GM19025 (cell line): ENCODE data around the gene ZCCHC9.
"Not testable (repeated sequence)": the region's sequence is repeated elsewhere in the genome, so short reads cannot be mapped to it uniquely, and the experiment has no call there.

Experiments
- ATAC-seq: cut with Tn5 transposase; IDR thresholded peaks from one replicate; pipeline ENCODE4 v1.9.1; 2021; ENCODE audit warnings: mild to moderate bottlenecking, low read depth, moderate library complexity; ENCODE audit not compliant: unreplicated experiment

The ZCCHC9 gene, protein sequence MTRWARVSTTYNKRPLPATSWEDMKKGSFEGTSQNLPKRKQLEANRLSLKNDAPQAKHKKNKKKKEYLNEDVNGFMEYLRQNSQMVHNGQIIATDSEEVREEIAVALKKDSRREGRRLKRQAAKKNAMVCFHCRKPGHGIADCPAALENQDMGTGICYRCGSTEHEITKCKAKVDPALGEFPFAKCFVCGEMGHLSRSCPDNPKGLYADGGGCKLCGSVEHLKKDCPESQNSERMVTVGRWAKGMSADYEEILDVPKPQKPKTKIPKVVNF

DNA sequence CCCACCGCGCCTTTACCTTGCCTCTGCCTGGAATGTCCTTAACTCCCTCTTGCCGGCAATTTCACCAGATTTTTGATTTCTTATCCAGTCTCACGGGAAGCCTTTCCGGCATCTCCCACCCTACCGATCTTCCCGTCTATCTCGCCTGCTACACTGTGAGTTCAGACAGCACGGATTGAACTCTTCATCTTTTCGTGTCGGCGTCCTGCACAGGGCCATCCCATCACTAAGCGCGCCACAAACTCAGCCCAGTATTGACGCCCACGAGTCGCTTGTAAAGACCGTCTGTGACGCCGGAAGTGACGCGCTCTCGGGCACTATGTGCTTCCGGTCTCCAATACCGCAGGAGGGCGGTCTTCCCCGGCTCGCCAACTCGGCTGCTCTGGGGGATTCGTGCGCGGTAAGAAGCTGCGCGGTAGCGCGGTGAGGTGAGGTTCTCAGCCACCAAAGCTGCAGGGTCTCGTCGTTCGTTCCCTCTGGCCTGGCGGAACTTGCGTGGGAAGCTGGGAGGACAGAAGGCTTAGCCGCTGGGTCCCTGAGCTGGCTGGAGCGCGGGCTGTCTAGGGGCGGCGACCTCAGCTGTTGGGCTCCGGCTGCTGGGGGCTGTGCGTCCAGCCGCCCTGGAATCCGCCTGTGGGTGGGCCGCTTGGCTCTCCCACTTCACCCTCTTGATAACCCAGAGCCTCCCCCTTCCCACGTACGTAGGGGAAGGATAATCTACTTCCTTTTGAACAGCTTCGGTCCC lies at the start of gene ZCCHC9:
Gene ZCCHC9 (plus strand): TSS at position 317 of the 745 bp plus-strand sequence. CDS start 3,171 bp downstream, outside the sequence.
- peak; percentile 96 for ATAC-seq

GRCh38 chr5:81251922-81252321 lies 49.5 kb upstream of the ZCCHC9 start:
- no peak for ATAC-seq

GRCh38 chr5:81252904-81253303 lies 48.5 kb upstream of the ZCCHC9 start:
- ATAC-seq, result no peak

GRCh38 chr5:81253875-81254274 lies 47.5 kb upstream of the ZCCHC9 start:
- no peak for ATAC-seq

DNA sequence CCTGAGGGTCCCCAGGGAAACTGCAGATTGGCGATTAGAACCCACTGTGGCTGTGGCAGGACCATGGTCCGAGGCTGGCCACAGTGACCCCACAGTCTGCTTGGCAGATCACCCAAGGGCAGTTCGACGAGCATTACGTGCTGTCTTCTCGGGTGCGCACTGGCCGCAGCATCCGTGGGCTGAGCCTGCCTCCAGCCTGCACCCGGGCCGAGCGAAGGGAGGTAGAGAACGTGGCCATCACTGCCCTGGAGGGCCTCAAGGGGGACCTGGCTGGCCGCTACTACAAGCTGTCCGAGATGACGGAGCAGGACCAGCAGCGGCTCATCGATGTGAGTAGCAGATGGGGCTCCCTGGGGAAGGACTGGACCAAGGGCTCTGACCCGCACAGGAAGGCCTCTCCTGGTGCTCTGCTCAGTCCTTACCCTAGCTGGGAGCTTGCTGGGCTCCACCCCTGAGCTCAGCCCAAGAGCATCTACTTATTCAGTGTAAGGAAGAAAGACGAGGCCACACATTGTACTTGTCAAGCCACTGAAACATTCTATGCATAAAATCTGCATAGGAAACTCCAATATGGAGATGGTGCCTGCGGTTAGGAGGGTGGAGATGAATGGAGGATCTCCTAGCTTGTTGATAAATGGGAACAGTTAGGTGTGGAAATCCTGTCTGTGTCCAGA lies 46.4 kb upstream of the ZCCHC9 start:
- no peak for ATAC-seq

DNA sequence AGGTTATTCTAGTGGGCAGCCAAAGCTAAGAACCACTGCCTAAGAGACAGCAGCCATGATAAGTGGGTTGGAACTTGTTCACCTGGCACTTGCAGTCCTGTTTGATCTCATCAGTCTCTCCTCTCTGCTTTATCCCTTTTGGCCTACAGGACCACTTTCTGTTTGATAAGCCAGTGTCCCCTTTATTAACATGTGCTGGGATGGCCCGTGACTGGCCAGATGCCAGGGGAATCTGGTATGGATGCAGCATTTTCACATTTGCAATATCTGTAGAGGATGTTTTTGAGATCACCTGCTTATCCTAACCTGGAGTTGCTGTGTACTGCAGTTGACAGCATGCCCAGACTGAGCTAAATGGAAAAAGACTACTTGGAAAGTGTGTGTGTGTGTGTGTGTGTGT lies 44.6 kb upstream of the ZCCHC9 start:
- no peak for ATAC-seq

DNA sequence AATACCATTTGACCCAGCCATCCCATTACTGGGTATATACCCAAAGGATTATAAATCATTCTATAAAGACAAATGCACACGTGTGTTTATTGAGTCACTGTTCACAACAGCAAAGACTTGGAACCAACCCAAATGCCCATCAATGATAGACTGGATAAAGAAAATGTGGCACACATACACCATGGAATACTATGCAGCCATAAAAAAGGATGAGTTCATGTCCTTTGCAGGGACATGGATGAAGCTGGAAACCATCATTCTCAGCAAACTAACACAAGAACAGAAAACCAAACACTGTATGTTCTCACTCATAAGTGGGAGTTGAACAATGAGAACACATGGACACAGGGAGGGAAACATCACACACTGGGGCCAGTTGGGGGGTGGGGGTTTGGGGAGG lies 38.6 kb upstream of the ZCCHC9 start:
- not testable (repeated sequence) for ATAC-seq

GRCh38 chr5:81265101-81265500 lies 36.3 kb upstream of the ZCCHC9 start:
- ATAC-seq, result no peak

DNA sequence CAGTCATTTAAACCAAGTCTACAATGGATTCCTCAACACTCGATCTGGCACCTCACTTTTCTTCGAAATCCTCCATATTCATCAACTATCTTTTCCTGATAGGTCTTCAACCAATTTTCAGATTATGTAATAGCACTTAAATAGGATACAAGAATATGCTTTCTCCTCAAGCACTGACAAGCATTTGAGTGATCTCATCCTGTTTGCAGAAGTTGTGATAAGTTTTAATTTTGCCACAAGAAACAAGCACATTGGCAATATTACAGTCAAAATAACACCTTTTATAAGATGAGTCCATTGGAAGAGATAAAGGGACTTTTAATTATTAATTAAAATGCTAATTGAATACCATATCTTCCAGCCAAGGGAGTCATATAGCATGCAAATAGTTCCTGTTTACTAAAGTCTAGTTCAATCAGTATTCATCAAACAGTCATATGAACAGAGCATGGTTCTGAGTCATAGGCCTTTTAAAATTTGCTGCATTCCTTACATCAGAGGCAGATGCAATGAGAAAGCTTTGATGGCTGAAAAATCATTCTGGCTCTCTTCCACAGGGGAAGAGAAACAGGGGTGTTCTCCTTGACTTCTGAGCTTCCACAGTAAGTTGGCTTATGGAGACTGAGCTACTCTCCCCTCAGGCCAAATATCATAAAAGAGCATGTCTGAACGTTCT lies 32.7 kb upstream of the ZCCHC9 start:
- ATAC-seq, result no peak

GRCh38 chr5:81269751-81270393 lies 31.5 kb upstream of the ZCCHC9 start:
- no peak for ATAC-seq

- not testable (repeated sequence) for ATAC-seq
Measured at GRCh38 chr5:81270394-81271027, 30.9 kb upstream of the ZCCHC9 start.

DNA sequence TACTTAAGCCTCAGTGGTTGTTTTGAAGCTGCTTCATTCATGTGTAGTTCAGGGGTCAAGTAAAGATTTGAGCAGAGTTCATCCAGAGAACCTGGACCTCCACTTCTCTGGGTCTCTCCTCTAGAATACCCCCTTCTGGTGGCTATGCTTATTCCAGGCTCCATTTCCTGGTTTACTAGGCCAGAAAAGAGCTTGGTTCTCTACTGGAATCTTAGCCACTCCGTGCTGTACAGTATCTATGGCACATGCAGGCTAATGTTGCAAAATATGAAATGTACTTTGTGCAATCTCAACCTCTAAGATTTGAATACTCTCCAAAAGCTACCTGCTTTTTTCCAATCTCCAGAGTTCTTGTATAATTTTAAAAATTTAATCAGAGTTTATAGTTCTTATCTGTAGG lies 17.4 kb upstream of the ZCCHC9 start:
- ATAC-seq, result no peak

GRCh38 chr5:81286059-81286617 lies 15.2 kb upstream of the ZCCHC9 start:
- ATAC-seq, result no peak

DNA sequence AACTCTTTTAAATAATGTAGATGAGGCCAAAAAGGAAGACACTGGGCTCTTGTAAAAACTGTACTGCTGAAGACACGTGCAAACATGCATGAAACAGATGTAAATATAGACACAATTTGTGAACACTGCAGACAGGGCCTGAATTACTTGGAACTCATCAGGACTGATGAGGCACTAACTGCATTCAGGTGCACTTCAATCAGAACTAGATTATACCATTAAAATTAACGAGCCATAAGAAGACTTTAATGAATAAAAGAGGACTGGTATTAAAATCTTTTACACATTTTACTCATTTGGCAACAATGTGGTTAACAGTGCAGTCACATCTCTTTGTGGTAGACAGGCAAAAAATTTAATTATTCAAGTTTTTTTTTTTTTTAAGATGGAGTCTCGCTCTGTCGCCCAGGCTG lies 13.4 kb upstream of the ZCCHC9 start:
- no peak for ATAC-seq

DNA sequence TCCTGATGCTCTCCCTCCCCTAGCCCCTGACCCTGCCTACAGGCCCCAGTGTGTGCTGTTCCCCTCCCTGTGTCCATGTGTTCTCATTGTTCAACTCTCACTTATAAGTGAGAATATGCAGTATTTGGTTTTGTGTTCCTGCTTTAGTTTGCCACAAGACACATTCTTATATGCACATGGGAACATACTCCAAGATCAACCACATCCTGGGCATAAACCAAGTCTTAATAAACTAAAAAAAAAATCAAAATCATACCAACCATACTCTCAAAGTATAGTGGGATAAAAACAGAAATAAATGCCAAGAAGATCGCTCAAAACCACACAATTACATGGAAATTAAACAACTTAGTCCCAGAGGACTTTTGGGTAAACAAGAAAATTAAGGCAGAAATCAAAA lies 11.2 kb upstream of the ZCCHC9 start:
- no peak for ATAC-seq

DNA sequence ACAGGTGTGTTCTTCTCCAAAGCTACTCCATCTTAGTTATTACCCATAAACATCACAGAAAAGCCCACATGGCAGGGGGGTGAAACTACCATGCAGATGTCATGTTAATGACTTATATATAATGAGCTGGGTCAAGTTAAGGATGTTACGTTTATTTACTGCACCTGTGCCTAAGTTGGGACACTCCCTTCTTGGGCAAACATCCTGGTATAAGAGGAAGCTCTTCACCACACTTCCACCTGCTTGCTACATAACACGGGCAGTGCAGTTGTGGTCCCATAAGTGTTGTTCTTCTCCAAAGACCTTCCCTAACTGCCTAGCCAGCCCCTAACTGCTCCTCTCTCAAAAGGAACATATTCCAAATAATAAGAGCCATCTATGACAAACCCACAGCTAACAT lies 9.3 kb upstream of the ZCCHC9 start:
- no peak for ATAC-seq

DNA sequence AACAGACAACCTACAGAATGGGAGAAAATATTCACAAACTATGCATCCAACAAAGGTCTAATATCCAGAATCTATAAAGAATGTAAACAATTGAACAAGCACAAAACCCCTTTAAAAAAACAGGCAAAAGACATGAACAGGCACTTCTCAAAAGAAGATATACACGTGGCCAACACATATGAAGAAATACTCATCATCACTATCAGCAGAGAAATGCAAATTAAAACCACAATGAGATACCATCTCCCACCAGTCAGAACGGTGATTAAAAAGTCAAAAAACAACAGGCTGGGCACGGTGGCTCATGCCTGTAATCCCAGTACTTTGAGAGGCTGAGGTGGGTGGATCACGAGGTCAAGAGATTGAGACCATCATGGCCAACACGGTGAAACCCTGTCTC lies 7.4 kb upstream of the ZCCHC9 start:
- ATAC-seq, result not testable (repeated sequence)

DNA sequence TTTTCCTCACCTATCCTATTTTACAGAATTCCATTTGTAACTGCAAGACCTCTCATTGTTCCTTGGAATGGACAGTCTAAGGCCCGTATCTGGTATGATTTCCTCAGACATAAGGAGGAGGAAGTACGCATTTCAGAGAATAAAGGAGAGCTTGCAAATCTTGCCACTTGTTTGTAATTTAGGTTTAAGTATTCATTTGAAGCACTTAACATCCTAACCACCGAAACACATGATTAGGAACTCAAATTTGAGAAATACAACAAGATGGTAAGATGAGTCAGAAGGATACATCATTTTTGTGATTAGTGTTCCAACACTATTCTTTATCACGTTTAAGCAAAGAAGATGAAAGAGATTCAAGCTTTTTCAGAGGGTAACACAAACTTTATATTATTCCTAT lies 3.9 kb upstream of the ZCCHC9 start:
- no peak for ATAC-seq

DNA sequence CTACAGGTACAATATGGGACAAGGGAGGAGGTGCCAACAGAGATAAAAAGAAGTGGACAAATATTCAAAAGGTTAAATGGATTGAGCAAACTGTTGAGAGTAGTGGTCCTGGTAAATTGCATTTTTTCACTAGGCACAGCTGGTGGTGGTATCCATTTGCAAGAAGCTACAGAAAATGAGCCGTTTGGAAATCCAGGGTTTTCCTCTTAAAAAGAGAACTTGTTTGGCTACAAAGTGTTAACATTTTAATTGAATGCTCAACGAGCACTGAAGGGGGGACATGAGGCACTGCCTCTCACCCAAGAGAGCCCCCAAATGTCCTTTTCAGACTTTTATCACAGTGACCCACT lies 491 bp upstream of the ZCCHC9 start:
- ATAC-seq, result no peak

GRCh38 chr5:81302596-81302995 lies 1.2 kb downstream of the ZCCHC9 start:
- ATAC-seq, result no peak
